Hippocampal formation (tissue), 2 donors: ENCODE measurements around the gene PTPRN2.
"Not testable (repeated sequence)": the region's sequence is repeated elsewhere in the genome, so short reads cannot be mapped to it uniquely, and the experiment has no call there.

Experiments
- DNase-seq, 2 donors: peaks; one replicate each; lab custom pipeline; 2025; lab: John Stamatoyannopoulos, UW

The PTPRN2 gene

DNA sequence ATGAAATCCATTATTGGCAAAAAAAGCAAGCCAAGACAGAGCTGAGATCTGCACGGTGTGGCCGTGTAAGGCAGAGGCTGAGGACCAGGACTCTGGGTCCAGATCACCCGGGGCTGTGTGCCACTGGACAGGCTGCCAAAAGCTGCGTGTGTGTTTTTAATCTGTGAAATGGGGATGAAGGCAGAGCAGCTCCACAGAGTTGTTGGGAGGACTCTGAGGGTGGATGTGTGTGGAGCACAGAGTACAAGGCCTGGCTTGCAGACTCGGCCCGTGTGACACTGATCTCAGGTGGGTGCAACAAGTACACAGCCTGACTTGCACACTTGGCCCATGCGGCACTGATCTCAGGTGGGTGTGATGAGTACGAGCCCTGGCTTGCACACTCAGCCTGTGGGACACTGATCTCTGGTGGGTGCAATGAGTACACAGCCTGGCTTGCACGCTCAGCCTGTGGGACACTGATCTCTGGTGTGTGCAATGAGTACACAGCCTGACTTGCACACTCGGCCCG, 921.0 kb downstream of the PTPRN2 start:
- DNase-seq: no peak

DNA sequence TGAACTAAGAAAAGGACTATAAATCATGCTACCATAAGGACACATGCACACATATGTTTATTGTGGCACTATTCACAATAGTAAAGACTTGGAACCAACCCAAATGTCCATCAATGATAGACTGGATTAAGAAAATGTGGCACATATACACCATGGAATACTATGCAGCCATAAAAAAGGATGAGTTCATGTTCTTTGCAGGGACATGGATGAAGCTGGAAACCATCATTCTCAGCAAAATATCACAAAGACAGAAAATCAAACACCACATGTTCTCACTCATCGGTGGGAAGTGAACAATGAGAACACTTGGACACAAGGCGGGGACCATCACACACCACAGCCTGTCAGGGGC, 922.0 kb downstream of the PTPRN2 start:
- not testable (repeated sequence) for DNase-seq

DNA sequence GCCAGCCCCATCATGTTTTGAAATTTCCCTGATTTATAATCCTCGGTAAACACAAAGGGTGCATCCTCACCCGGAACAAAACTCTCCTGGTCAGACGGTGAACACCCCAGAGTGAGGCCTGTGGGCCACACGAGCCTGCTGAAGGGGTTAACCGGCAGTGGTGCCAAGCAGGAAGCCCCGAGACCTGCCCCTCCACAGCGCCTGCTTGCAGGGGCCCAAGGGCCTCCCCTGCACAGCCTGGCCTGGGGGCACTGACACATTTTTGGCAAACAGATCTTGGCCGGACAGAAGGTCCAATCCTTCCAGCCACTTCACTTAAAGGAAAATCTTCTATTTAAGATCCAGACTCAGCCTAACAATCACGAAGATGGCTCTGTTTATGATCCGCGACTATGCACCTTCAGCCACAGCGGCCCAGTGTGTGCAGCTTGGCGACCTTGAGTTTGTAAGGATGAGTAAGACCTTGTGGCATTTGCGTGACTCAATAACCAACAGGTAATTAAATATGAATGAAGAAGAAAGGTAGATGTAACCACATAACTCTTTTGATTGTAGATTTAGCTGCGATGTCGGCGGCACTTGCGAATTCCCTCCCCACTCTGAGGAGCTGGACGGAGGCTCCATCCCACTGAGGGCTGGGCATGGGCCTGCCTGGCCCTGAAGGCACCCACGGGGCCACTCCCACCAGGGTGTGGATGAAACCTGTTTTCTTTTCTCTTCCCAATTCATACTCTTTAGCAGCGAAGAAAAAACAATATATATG, 922.6 kb downstream of the PTPRN2 start:
- DNase-seq: no peak

DNA sequence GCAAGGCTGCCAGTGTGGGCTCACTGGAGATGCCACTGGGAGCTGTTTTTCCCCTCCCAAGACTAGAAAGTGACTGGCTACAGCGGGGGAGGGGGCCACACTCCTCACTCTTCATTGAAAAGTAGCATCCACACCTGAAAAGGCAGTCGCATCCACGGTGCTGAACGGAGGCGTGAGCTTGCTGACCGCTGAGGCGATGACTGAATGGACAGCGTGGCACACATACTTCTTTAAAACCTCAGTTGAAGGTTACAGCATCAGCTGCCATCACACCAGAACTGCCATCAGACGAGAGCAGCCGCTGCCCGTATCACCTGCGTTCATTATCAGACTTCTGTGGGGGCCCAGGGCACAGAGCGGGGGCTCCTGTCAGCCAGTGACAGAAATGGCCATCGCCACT, 923.6 kb downstream of the PTPRN2 start:
- no peak for DNase-seq

DNA sequence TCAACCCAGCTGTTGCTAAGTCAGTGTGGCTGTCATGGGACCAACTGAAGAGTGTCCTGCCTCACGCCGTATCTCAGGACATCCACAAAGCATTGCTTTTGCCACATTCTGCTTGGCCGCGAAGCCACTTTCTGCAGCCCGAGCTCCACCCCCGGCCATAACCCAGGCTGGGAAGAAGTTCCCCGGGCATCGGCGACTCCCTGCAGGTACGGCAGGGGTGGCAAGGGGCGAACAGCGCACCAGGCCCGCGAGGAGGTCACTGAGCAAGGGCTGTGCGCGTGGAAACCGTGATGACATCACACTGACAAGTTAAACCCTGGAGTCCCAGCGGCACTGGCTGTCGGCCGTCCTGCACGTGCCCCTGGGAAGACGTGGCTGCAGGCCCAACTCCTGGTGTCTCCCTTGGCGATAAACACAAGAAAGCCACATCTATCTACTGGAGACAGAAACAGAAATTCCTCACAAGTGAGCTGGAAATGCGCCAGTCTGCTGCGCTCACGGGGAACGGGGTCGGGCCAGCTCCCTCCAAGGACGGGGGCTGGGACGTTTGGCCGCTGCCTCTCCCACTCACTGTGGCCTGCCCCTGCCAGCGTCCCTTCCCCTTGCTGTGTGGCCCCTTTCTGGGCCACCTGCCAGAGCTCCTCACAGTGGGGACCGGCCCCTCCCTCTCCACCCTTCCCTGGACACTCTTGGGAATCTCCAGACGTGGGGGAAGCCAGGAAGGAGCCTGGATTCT, 924.5 kb downstream of the PTPRN2 start:
- DNase-seq: no peak

DNA sequence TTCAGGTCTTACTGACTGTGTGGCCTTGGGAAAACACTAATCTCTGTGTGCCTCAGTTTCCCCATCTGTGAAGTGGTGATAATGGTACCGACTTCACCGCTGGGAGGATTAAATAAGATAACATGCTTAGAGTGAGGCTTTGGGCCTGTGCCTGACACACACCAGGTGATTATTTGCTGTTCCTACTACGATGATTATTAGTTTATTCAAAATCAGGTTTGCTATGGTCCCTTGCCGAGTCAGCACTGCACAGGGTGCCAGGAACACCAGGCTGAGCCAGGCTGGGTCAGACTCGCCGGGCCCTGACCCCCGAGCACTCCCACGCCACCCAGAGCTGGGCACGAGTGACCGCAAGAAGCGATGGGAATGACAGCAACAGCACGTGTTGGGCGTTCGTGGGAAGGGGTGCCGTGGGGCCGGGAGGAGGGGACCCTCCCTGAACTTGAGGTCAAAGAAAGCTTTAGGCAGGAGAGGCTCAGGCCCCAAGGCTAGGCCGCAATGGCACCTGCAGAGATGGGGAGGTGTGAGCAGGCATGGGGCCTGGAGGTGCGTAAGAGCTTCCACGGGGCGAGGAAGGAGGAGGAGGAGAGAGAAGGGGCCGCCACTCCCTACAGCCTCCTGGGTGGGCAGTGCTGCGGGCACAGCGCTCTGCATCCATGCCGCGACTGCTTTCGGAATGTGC, 925.4 kb downstream of the PTPRN2 start:
- no peak for DNase-seq

DNA sequence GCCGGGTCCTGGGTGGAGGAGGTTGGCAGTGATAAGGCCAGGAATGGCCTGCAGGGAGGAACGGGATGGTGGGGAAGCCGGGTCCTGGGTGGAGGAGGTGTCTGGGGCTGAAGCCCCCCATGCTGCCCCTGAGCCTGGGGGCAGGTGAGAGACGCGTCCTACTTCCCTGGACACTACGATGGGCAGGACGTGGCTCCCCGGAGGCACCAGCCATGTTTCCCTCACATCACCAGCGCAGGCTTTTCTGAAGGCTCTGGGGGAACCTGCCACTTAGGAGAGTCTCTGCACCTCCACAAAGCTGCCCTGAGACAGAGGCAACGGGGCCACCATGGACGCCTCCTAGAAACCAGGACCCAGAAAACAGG, 926.0 kb downstream of the PTPRN2 start:
- no peak for DNase-seq

DNA sequence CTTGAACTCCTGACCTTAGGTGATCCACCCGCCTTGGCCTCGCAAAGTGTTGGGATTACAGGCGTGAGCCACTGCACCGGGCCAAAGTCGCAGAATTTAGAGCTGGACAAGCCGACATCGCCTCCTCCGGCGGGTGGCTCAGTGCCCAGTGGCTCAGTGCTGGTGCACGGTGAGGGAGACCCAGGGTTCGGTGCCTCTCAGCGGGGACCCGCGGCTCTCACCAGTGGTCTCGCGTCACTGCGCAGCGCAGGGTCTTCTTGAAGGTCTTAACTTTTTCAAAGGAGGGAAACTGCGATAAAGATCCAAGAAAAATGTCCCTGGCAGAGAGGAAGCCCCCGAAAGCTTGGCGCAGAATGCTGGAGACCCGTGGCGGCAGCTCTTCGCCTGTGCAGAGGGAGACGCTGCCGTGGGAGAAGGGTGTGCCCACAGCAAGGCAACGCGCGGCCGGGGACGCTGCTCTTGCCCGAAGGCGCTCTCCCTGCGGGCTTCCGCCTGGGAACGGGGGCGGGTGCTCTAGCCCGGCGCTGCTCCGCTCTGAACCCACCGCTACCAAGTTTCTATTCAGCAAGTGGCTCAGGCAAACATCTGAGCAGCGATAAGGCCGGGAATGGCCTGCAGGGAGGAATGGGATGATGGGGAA, 926.5 kb downstream of the PTPRN2 start:
- DNase-seq: no peak

DNA sequence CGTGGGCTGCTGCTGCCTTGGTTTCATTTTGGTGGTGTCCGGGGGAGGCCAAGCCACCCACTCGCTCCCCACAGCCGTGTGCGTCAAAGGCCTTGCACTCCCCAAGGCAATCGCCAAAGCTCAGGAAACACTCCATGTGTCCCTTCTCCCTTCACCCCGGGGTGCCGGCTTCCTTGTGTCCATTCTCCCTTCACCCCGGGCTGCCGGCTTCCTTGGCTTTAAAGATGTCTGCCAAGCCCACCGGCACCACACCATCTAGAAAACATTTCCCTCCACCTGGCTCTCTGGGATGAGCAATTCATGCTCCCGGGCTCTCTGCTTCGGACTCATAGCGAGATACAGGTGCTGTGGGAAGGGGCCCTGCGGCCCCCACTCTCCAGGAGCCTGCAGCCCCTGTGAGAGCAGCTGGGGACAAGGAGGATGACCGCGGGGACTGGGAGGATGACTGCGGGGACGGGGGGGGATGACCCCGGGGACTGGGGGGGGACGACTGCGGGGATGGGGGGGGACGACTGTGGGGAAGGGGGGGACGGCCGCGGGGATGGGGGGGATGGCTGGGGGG, 928.7 kb downstream of the PTPRN2 start:
- no peak for DNase-seq

DNA sequence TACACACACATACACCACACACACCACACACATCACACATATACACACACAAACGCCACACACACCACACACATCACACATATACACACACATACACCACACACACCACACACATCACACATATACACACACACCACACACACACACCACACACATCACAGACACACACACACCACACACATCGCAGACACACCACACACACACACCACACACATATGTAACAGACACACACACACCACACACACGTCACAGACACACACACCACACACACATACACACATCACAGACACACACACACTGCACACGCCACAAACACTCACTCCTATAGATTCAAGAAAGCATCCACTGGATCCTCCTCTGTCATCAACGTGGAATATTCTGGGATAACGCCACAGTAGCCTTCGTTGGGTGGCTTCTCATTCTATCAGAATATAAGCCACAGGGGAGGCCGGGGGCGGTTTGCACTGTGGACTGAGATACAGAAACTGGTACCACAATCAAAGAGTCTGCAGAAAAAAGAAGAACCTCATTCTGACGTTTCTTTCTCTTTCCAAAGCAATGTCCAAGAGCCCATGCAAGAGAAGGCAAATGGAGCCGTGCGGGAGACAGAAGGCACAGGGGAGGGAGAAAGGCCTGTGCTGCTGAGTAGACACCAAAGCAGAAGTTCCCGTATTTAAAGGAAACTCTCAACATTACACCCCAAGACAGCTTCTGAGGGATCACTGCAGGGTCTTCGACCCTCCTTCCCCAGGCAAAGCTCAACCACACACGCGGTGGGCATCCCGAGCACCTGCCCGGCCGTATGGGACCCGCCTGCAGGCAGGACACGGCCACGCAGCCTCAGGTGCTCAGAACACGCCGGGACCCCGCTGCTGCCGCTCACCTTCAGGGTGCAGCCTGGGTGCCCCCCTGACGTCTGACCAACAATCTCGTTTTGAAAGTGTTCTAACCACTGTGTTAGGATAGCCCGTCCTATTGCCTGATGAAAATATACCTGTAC, 929.6 kb downstream of the PTPRN2 start:
- DNase-seq: no peak

DNA sequence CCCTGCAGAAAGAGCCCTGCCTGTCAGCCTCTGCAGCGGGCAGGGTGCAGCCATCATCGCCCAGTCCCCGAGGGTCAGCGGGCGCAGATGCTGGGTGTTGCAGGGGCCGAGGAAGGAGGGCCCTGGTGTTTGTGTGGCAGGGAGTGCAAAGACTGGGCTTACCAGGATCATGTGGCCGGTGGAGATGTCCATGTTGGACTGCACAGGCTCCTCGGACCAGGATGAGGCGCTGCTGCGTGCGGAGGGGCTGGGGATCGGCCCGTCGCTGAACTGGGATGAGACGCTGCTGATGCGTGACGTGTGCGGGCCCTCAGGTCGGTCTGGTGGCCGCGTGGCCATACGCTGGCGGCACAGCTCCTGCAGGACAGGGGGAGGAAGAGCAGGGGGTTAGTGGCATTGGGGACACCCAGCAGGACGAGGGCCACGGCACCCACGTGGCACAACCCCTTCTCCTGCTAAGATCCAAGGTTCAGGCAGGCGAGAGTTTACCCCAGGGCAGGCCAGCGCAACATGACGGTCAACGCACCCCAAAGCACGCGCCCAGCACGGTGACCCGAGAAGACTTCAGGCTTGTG, 931.3 kb downstream of the PTPRN2 start:
- DNase-seq: no peak

DNA sequence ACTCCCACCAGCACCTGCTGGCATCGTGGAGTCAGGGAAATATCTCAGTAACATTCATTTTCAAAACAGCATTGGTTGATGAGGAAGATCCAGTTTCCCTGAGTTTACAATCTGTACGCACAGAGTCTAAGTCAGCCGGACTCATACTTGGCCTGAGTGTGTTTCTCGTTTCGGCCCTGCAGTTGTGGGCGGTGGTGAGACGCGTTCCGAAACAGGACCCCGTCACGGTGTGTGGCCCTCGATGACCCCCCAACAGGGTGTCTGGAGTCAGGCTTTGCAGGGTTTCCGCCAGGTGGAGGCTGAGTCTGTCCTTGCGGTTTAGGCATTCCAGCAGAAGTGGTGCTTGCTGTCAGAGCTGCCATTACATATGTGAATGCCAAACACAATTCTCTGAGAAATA, 933.3 kb downstream of the PTPRN2 start:
- no peak for DNase-seq

DNA sequence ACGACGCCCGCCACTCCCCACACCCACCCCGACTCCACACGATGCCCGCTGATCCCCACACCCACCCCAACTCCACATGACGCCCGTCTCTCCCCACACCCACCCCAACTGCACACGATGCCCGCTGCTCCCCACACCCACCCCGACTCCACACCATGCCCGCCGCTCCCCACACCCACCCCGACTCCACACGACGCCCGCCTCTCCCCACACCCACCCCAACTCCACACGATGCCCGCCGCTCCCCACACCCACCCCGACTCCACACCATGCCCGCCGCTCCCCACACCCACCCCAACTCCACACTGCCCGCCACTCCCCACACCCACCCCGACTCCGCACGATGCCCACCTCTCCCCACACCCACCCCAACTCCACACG, 933.8 kb downstream of the PTPRN2 start:
- DNase-seq: no peak

DNA sequence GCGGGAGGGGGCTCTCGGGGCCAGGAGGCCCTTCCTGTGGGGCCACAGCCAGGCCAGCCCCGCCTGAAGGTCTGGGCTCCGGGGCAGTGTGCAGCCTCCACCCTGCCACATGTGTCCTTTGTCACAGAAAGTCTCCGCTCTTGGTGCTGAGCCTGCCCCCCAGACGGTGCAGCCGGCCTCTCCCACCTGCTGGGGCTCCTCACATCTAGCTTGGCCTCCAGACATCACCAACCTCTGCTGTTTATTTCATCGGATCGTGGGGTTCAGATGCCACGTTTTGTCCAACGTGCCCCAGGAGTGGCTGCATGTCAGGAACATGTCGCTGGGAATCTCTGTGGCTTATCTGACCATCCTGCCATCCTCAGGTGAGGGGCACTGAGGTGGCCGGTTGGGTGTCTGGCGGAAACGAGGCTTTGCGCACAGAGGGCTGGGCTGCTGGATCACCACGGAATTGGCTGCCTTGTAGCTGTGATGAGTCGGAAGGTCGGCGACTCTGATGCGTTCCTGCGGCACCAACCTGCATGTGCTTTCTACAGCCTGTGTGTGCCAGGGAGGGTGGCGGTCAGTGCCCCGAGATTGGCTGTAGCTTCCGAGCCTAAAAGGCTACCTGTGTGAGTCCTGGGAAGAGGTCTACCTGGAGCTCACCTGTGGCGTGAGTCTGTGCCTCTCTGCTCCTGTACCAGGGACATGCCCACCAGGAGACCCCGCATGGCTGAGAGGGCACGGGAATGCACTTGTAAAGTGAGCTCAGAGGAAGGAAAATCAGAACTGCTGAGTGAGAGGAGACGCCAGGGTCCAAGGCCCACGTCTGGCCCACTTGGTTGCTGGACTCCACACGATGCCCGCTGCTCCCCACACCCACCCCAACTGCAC, 934.4 kb downstream of the PTPRN2 start:
- no peak for DNase-seq

DNA sequence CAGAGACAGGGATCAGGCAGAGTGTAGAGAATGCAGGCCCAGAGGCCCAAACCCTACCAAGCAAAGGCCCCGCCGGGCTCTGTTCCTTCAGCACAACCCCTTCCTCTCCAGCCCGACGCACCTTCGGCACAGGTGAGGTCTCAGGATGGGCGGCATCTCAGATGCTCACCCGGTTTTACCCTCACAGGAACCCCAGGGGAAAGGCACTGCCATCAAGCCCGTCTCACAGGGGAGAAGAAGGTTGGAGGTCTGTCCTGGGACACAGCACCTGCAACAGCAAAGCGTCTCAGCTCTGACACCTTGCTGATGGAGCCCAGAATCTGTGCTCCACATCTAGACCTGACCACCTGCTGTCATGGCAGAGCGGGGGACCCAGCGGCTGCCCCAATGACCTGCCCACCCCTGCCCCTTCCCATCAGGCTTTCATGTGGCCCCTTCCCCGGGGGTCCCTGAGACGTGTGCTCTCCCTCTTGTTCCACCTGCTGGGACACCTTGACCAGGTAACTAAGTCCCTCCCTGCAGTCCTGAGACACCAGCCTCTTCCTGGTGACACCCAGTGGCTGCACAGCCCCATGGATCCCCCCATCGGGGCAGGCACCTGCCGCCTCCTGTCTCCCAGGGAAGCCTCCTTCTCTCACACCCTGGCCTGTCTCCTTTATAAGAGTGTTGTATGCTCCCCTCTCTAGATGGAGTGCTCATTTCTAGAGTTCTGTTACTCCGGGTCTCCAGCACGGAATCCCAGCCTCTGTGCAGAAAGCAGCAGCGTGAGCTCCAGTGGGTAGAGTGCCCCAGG, 935.3 kb downstream of the PTPRN2 start:
- no peak for DNase-seq

DNA sequence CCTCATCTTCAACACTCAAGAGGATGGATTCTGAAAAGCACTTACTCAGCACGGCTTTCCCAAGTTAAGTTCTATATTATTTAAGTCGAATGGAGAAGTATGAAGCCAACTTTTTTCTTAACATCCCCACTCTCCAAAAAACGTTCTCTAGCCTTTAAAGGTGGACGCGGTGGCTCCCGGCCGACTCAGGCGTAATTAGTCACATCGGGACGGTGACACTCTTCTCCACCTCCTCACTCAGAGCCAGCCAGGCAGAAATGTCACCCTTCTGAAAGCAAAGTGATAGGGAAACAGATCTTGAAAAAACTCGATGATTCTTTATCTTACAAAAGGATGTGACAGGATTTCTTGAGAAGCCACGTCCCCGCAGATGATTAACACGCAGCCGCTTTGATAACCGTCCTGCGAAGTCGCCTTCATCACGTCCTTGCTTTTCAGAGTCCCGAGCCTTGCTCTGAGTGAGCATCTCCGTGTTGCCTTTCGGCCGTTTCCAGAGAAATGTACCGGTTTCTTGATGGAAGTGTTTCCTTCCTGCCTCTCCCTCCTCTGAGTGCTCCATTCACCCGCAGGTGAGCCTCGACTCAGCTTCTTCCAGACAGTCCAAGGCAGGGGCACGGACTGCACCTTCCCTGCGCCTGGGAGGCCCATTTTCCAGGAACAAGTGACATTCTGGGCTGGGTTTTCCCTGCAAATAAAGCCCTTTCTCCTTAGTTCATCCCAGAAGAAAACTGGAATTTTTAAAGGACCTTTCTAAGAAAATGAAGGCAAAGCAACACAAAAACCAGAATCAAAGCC, 936.1 kb downstream of the PTPRN2 start:
- DNase-seq: no peak

DNA sequence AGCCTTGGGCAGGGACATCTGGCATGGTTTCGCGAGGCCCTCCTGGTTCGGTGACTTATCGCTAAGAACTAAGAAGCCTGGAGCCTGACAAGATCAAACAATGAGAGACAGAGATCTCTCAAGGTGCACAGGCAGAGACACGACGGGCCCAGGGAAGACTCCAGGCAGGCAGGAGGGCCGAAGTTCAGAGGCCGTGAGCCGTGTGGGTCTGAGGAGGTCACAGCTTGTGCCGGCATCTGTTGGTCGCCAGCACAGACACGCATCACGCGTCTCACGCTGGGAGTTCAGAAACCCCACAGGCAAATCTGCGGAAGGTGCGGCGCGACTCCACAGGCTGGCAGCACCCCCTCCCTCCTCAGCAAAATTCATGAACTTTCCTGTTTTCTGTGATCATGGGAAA, 936.8 kb downstream of the PTPRN2 start:
- no peak for DNase-seq

DNA sequence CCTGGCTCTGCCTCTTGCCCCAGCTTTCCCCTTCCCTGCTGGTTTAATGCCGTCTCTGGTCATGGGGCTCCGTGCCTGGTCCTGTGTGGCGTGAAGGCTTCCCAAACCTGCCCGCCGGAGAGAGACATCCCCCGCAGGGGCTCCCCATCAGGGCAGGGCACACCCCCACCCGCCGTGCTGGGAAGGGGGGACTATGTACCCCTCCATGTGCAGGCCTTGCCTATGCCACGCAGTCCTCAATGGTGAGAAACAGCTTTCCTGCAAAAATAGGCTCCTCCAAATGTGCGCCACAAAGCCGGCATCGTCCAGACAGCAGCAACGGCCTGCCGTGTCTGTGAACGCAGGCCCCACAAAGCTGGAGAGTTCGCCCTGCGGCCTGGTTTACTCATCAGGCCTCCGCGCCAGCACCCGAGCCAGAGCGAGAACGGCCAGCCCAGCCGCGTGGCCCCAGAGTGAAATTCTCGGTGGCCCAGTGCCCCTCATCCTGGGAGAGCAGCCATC, 937.4 kb downstream of the PTPRN2 start:
- DNase-seq: no peak
